HG02973 (cell line): ENCODE measurements around the gene FUCA1.
A peak's percentile ranks its signal among the peaks of the same experiment; 100 is the strongest.
"Not testable (repeated sequence)": the region's sequence is repeated elsewhere in the genome, so short reads cannot be mapped to it uniquely, and the experiment has no call there.

ENCODE experiments used
- ATAC-seq: cut with Tn5 transposase; IDR thresholded peaks from one replicate; pipeline ENCODE4 v1.9.1; 2021; ENCODE audit warnings: moderate library complexity; ENCODE audit not compliant: unreplicated experiment

Gene FUCA1

GRCh38 chr1:23803674-23804073 is 64.4 kb downstream of the FUCA1 start:
- no peak for ATAC-seq

- not testable (repeated sequence) for ATAC-seq
Measured at GRCh38 chr1:23802809-23803342, 65.2 kb downstream of the FUCA1 start.

- no peak for ATAC-seq
Measured at GRCh38 chr1:23801876-23802275, 66.2 kb downstream of the FUCA1 start.

GRCh38 chr1:23801338-23801748 is 66.7 kb downstream of the FUCA1 start:
- no peak for ATAC-seq

- ATAC-seq: peak; percentile 65
Measured at GRCh38 chr1:23800400-23801337, 67.4 kb downstream of the FUCA1 start, which contains the start of gene GALE. Gene GALE, minus strand, starts transcription at chr1:23800754. Its CDS starts 1,747 bp downstream, at chr1:23799007.

GRCh38 chr1:23799570-23800399 is 68.3 kb downstream of the FUCA1 start:
- ATAC-seq: no peak

- no peak for ATAC-seq
Measured at GRCh38 chr1:23799255-23799569, 68.9 kb downstream of the FUCA1 start.

GRCh38 chr1:23798662-23799142 is 69.4 kb downstream of the FUCA1 start:
- no peak for ATAC-seq

GRCh38 chr1:23797478-23798448 is 70.3 kb downstream of the FUCA1 start:
- ATAC-seq: no peak

- ATAC-seq: no peak
Measured at GRCh38 chr1:23796466-23797271, 71.4 kb downstream of the FUCA1 start.

GRCh38 chr1:23795676-23796465 is 72.2 kb downstream of the FUCA1 start:
- ATAC-seq: no peak
